DND-41 (cell line): Measurements from ENCODE around the gene CNIH2.

ENCODE experiments used
- ATAC-seq: fragments of 200-7000 bp; cut with Tn5 transposase; 3 replicates; pipeline ENCODE4 v1.9.1; 2021; ENCODE audit warnings: low read depth; ENCODE audit not compliant: insufficient read depth
- DNase-seq: peaks from one replicate; pipeline ENCODE4 v3.0.0-alpha.2; 2020
- H2AFZ ChIP-seq: 2 replicates; pipeline ENCODE4 v1.6.0; 2012; ENCODE audit warnings: low read depth, low read length
- H3K27ac ChIP-seq: 2 replicates; pipeline ENCODE4 v1.5.1; 2012; ENCODE audit warnings: low read length, inconsistent platforms
- H3K27me3 ChIP-seq: fragments of 200-600 bp; sonication (generic); 2 replicates; pipeline ENCODE4 v1.6.0; 2012; ENCODE audit warnings: low read length, mild to moderate bottlenecking, inconsistent platforms; ENCODE audit not compliant: insufficient read depth, poor library complexity
- H3K36me3 ChIP-seq: 2 replicates; pipeline ENCODE4 v1.5.1; 2012; ENCODE audit warnings: low read length, inconsistent platforms; ENCODE audit not compliant: insufficient read depth
- H3K4me1 ChIP-seq: 2 replicates; pipeline ENCODE4 v1.5.1; 2012; ENCODE audit warnings: mild to moderate bottlenecking, low read length; ENCODE audit not compliant: insufficient read depth
- H3K4me2 ChIP-seq: 2 replicates; pipeline ENCODE4 v1.6.0; 2012; ENCODE audit warnings: mild to moderate bottlenecking, moderate library complexity, low read length, inconsistent platforms; ENCODE audit not compliant: insufficient read depth
- H3K4me3 ChIP-seq, 2 experiments: fragments of 200-600 bp in 1 of 2; shearing (Covaris generic) in 1 of 2; 2 replicates each; pipeline ENCODE4 v1.5.1; 2012 to 2016; ENCODE audit warnings: inconsistent platforms in 2 of 2, low read length in 2 of 2, mild to moderate bottlenecking in 2 of 2, low read depth in 1 of 2, moderate library complexity in 1 of 2
- H3K79me2 ChIP-seq: 2 replicates; pipeline ENCODE4 v1.6.0; 2012; ENCODE audit warnings: low read length, inconsistent platforms; ENCODE audit not compliant: insufficient read depth
- H3K9ac ChIP-seq: 2 replicates; pipeline ENCODE4 v1.6.0; 2012; ENCODE audit warnings: low read depth, mild to moderate bottlenecking, inconsistent platforms, low read length, moderate library complexity
- H3K9me3 ChIP-seq: 2 replicates; pipeline ENCODE4 v1.5.1; 2012; ENCODE audit warnings: low read length, moderate library complexity, mild to moderate bottlenecking, inconsistent platforms; ENCODE audit not compliant: insufficient read depth, severe bottlenecking
- H4K20me1 ChIP-seq: 2 replicates; pipeline ENCODE4 v1.6.0; 2012; ENCODE audit warnings: low read length; ENCODE audit not compliant: insufficient read depth
- EZH2 ChIP-seq: IDR thresholded peaks from 3 replicates; pipeline ENCODE4 v1.6.1; 2012; ENCODE audit warnings: borderline replicate concordance, low read depth, mild to moderate bottlenecking, moderate library complexity, low read length, inconsistent platforms; ENCODE audit not compliant: severe bottlenecking
- TF ChIP-seq, protein P1 (sequence below): IDR thresholded peaks from 2 replicates; pipeline ENCODE4 v1.5.1; 2012; ENCODE audit warnings: borderline replicate concordance, low read length, moderate library complexity, mild to moderate bottlenecking; ENCODE audit not compliant: poor library complexity, severe bottlenecking; ENCODE audit errors: extremely low read depth

Gene CNIH2

DNA sequence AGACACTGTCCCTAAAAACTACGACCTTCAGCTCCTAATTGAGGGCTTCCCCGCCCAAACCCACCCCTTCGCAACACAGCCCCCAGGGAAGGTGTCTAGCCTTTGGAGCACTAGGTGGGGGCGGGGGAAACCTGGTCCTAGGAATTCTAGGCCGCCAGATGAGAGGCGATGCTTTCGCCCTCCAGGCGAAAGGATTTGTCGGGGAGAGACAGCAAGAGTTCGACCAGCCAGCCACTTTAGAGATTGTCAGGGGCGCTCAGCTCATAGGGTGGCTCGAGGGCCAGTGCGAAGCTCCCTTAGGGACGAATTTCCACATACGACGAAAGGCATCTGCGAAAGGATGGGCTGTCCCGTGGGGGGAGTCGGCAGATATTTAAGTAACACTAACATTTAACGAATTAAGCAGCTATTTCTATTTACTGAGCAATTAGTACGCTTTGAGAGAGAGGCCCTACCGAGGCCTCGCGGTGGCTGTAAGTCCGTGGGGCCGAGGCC, 33.5 kb downstream of the CNIH2 start:
- H3K79me2 ChIP-seq = no peaks in the 10 kb centered on the region
- no peaks in the 10 kb centered on the region for H3K9me3 ChIP-seq
- peak; percentile 48; the same call in 2 of the 3 replicates for ATAC-seq
- H3K4me3 ChIP-seq = peak overlapping the region in 1 of 2 experiments; percentile 66; a peak in 3 of 4 replicates
- H2AFZ ChIP-seq = peak overlapping the region; percentile 91
- no peaks in the 10 kb centered on the region for H3K27me3 ChIP-seq
- H4K20me1 ChIP-seq = no peaks in the 10 kb centered on the region
- peak overlapping the region; percentile 55 for H3K9ac ChIP-seq
- H3K4me1 ChIP-seq = peaks cover 29% of the 10 kb centered on the region
- no peaks in the 10 kb centered on the region for H3K36me3 ChIP-seq
- H3K27ac ChIP-seq = no peak overlapping the region
- no peak for DNase-seq
- TF ChIP-seq, protein P1, sequence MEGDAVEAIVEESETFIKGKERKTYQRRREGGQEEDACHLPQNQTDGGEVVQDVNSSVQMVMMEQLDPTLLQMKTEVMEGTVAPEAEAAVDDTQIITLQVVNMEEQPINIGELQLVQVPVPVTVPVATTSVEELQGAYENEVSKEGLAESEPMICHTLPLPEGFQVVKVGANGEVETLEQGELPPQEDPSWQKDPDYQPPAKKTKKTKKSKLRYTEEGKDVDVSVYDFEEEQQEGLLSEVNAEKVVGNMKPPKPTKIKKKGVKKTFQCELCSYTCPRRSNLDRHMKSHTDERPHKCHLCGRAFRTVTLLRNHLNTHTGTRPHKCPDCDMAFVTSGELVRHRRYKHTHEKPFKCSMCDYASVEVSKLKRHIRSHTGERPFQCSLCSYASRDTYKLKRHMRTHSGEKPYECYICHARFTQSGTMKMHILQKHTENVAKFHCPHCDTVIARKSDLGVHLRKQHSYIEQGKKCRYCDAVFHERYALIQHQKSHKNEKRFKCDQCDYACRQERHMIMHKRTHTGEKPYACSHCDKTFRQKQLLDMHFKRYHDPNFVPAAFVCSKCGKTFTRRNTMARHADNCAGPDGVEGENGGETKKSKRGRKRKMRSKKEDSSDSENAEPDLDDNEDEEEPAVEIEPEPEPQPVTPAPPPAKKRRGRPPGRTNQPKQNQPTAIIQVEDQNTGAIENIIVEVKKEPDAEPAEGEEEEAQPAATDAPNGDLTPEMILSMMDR = peak; percentile 86
- no peak for TF ChIP-seq EZH2
- peak overlapping the region; percentile 76 for H3K4me2 ChIP-seq

DNA sequence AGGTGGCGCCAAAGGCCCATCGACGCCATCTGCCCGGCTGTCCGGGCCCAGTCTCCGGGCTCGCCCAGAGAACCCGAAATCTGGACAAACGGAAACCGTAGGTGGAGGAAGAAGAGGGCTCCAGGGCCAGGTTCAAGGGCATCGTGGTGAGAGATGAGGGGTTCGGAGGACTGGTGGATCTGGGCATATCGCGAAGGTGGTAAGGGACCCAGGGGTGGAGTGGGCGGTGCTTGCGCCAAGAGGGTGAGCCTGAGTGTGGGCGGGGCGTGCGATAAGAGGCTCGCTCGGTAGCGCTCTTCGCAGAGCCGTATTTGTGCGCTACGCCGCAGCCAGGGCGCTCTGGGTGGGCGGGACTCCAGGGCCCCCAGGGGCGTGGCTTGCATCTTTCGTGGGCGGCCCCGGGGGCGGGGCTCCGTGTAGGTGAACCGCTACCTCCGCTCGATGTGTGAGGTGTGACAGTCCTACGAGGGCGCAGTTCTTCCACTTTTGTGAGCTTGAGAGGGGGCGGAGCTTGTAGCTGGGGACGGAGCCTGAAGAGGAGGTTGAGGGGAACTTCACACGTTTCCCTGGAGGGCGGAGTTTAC, 34.1 kb downstream of the CNIH2 start:
- no peaks in the 10 kb centered on the region for H3K79me2 ChIP-seq
- peak overlapping the region; percentile 76 for H3K4me2 ChIP-seq
- H3K4me1 ChIP-seq = peaks cover 34% of the 10 kb centered on the region
- H3K4me3 ChIP-seq = peak overlapping the region; percentile 25 to 66; a peak in 3 of 4 replicates
- no peaks in the 10 kb centered on the region for H3K36me3 ChIP-seq
- H4K20me1 ChIP-seq = no peaks in the 10 kb centered on the region
- no peaks in the 10 kb centered on the region for H3K9me3 ChIP-seq
- DNase-seq (peak; percentile 92), ATAC-seq (peak; percentile 80)
- TF ChIP-seq EZH2 = no peak
- TF ChIP-seq, protein P1 = no peak
- H2AFZ ChIP-seq = peak overlapping the region; percentile 91
- peak overlapping the region; percentile 84 for H3K27ac ChIP-seq
- no peaks in the 10 kb centered on the region for H3K27me3 ChIP-seq
- H3K9ac ChIP-seq = peak overlapping the region; percentile 55

DNA sequence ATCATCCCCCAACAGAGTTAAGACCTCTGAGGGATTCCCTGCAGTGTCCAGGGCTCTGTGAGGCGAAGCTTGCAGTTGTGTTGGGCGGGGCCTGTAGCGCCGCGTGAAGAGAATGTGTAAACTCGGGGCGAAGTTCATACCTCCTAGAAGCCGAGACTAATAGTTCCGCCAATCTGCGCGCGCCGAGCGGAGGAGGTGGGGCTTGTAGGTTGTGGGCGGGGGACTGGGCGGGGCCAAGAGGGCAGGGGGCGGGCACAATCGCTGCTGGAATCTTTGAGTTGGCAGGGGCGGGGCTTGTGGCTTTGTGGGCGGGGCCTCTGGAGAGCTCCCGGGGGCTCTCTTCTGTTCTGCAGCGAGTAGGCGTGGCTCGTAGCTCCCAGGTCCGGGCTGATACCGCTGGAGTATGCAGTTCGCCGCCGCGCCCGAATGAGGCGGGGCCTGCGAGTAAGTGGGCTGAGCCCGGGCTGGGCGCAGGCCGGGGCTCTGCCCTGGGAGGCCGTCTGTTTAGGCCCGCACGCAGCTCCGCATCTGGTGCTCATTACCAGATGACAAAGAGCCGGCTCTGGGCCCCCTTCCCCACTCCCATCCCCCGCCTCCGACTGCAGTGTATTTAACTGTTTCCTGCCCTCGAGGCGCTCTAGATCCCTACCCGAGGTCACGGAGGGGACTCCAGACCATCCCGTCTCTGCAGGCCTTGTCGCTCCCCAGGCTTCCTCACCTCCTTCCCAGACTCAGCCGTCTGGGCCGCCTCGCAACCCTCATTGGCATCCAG, 34.8 kb downstream of the CNIH2 start:
- Histone ChIP-seq H3K9ac (peak overlapping the region; percentile 55), H3K4me3 (peak overlapping the region; percentile 25 to 66; a peak in 3 of 4 replicates), H3K27ac (peak overlapping the region; percentile 84), H2AFZ (peak overlapping the region; percentile 91), H3K36me3 (no peaks in the 10 kb centered on the region), H3K4me1 (peaks cover 41% of the 10 kb centered on the region), H3K79me2 (no peaks in the 10 kb centered on the region), H4K20me1 (0 out of 2 replicates have a peak, but pooled peaks cover 2% of the 10 kb centered on the region), H3K9me3 (no peaks in the 10 kb centered on the region), H3K4me2 (peak overlapping the region; percentile 89), H3K27me3 (no peaks in the 10 kb centered on the region)
- peak; percentile 85 for ATAC-seq
- peak; percentile 99 for DNase-seq
- no peak for TF ChIP-seq EZH2
- TF ChIP-seq, protein P1 = no peak
